ENCODE data around the gene KCNQ1OT1.

- TF ChIP-seq CTCF (IDR thresholded peaks at IDR 0.05; ENCODE audit: poor library complexity) (no peak), EZH2phosphoT487 (IDR thresholded peaks at IDR 0.05; ENCODE audit: low read depth, severe bottlenecking, unreplicated experiment) (no peak), EZH2 (IDR thresholded peaks at IDR 0.05; ENCODE audit: borderline replicate concordance) (no peak)
Measured at GRCh38 chr11:2579315-2580060, 120.3 kb downstream of the KCNQ1OT1 start.

All from hepatocyte (in vitro differentiated cells).